Activated CD4-positive, alpha-beta T cell treated with anti-CD3 and anti-CD28 coated beads, Interleukin-2, amount 50 U/mL, for 1 hour (primary cell): ENCODE measurements around the gene APOB.

ENCODE experiments used
- DNase-seq: peaks from one replicate; pipeline ENCODE4 v3.0.0-alpha.2; 2020

The APOB gene, protein sequence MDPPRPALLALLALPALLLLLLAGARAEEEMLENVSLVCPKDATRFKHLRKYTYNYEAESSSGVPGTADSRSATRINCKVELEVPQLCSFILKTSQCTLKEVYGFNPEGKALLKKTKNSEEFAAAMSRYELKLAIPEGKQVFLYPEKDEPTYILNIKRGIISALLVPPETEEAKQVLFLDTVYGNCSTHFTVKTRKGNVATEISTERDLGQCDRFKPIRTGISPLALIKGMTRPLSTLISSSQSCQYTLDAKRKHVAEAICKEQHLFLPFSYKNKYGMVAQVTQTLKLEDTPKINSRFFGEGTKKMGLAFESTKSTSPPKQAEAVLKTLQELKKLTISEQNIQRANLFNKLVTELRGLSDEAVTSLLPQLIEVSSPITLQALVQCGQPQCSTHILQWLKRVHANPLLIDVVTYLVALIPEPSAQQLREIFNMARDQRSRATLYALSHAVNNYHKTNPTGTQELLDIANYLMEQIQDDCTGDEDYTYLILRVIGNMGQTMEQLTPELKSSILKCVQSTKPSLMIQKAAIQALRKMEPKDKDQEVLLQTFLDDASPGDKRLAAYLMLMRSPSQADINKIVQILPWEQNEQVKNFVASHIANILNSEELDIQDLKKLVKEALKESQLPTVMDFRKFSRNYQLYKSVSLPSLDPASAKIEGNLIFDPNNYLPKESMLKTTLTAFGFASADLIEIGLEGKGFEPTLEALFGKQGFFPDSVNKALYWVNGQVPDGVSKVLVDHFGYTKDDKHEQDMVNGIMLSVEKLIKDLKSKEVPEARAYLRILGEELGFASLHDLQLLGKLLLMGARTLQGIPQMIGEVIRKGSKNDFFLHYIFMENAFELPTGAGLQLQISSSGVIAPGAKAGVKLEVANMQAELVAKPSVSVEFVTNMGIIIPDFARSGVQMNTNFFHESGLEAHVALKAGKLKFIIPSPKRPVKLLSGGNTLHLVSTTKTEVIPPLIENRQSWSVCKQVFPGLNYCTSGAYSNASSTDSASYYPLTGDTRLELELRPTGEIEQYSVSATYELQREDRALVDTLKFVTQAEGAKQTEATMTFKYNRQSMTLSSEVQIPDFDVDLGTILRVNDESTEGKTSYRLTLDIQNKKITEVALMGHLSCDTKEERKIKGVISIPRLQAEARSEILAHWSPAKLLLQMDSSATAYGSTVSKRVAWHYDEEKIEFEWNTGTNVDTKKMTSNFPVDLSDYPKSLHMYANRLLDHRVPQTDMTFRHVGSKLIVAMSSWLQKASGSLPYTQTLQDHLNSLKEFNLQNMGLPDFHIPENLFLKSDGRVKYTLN (N-terminal part only)

DNA sequence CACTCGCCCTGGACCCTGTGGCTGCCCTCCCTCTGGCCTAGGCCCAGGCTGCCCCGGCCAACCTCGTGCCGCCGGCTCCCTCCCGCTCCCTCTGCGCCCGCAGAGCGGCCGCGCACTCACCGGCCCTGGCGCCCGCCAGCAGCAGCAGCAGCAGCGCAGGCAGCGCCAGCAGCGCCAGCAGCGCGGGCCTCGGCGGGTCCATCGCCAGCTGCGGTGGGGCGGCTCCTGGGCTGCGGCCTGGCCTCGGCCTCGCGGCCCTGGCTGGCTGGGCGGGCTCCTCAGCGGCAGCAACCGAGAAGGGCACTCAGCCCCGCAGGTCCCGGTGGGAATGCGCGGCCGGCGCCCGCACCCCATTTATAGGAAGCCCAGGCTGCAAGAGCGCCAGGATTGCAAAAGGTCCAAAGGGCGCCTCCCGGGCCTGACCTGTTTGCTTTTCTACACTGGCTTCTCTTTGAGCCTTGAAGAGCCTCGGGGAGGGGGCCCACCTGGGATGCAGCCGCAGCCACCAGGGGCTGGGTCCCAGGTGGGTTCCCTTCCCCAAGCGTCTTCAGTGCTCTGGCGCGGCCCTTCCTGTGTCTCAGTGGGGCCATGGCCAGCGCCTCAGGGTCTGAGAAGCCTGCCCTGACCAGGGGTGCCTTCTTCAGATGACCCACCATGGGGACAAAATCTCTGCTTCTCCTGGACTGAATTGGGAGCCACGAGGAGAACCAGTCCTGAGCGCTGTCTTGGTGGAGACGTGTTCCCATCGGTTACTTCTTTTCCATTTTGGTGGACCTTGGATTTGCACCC is at the start of gene APOB:
Gene APOB, minus strand, starts transcription at position 330 of the 789 bp plus-strand sequence. Its CDS starts 128 bp downstream, at position 202.
- DNase-seq: no peak

DNA sequence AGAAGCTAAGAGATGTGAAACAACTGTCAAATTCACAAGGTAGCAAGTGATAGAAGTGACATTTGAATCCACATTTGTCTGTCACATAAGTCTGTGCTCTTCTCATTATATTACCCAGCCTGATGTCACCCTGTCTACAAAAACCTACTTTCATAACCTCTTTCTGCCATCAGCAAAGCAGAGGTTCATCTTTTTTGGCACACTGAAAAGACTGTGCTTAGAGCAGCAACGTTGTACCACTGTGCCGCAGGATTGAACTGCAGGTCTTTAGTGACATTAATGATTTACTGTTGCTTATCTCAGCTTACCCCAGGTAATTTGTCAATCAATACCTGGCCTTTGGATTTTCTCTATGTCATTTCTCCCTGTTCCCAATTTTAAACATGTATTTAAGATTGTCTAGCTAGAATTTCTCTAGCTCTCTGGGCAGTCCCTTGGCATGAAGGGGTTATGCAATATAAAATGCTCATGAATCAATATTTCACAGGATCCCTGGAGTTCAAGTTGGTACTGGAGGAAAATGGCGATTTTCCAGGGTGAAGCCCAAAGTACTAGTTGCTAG is 48.5 kb upstream of the APOB start:
- DNase-seq: no peak

DNA sequence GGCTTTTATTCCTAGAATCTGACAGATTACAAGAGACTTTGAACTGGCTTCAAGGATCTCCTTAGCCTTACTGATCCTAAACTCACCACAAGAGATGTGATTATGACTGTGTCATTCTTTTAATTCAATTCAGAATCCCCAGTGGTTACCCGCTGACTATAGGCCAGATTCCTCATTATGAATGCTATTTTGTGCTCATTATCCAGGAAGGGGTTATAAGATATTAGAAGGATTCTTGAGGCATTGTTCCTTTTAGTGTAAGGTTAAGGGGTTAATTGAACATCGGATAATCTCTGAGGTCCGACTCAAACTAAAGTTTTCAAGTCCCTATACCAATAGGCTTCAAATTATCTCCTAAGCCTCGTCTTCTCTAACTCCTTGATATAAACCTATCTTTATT is 40.5 kb upstream of the APOB start:
- no peak for DNase-seq

DNA sequence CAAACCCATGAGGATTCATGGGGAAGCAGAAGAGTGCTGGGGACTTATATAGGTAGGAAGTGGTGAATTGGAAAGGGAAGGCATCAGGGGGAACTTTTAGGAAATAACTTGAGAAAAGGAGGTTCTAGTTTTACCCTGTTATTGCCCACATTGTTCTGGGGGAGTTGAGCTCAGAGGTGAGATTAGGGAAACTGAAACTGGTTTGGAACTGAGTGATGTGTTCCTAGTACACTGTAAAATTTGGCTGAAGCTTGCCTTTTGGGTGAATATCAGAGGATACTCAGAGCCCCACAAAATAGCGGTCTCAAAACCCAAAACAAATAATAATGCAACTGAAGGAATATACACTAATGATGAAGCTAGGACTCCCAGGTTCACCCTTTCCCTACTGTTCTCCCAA is 39.6 kb upstream of the APOB start:
- DNase-seq: no peak

DNA sequence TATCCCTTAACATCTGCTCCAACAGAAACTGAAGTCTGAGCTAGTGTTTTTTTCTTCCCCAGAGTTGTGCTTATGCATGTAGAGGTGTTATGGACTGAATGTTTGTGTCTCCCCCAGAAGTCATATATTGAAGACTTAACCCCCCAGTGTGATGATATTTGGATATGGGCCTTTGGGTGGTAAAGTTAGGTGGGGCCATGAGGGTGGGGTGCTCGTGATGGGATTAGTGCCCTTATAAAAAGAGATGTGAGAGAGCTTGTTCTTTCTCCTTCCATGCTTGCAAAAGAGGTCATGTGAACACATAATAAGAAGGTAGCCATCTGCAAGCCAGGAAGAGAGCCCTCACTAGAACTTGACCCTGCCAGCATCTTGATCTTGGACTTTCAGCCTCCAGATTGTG is 34.4 kb upstream of the APOB start:
- DNase-seq: no peak

DNA sequence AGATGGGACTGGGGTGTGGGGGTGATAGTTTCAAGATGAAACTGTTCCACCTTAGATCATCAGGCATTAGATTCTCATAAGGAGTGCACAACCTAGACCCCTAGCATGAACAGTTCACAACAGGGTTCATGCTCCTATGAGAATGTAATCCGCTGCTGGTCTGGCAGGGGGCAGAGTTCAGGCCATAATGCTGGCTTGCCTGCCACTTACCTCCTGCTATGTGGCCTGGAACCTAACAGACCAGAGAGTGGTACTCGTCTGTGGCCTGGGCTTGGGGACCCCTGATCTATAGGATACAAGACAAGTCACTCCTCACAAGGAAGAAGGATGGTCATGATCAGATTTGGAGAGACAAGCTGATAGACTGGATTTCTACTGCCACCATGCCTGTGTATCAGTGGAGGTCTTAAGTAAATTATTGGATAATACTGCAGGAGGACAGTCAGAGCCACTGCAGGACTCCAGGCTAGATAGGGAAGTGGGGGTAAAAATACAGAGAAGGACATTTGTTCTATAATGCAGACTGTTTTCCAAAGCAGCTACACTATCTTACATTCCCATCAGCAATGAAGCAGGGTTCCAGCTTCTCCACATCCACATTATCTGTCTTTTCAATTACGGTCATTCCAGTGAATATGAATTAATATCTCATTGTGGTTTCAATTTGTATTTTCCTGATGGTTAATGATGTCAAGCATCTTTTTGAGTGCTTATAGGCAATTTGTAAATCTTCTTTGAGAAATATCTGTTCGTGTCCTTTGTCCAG is 28.8 kb upstream of the APOB start:
- DNase-seq: no peak

DNA sequence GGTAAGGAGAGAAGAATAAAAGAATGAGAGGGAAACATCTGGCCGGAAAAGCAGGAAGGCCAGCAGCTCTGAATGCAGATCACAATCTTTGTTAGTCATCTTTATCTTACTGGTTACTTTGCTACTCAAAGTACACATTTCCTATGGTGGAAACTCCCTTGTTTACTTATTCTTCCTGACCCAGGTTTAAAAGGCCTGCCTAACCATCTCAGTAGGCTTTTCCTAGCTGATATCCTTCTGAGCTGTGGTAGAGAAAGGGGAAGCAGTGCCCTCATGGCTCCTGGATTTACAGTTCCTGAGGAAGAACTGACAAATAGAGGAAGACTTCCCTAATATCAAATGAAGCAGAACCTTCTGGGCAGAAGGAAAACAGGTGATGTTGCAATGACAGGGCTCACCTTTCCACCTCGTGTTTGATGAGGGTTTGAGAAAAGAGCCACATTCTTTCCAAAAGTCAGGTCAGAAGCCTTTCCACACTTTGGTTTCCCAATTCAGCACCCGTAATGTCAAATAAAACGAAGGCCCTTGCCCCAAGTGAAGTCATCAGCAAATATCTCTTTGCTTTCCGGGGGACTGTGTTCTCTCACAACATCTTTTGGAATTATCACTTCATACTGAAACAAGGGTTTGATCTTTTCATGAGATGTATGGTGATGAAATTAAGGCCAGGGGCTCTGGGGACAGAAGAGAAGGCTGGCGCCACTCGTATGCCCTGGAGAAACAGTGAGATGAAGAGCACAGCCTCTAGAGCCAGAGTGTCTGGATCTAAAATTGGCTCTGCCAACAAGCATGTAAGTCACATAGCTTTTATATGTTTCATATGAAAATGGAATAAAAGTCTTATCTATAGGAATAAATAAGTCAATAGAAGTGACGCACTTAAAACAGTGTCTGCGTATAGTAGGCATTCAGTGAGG is 26.7 kb upstream of the APOB start:
- no peak for DNase-seq

DNA sequence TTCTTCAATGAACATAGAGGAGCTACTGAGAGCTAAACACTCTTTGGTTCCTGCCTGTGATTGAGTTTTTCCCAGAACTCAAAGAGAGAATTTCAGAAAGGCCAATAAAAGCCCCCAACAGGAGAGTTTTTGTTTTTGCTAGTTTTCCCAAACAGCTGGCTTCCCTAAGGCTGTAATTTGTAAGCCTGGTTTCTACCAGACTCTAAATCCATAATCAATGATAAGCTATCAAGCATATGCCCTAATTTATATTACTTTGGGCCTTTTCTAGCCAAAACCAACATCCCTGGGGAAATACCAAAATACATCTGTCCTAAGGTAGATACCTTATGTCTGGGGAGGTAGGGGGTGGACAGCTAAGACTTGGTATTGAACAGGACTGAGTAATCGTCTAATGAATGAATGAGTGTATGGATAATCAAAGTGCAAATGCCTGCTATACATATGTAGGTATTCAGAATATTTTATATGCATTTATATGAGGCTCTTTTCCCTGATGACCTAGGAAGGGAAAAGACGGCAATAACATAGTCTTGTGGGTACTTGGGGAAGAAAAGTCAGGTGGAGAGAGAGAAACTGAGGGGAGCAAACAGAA is 26.0 kb upstream of the APOB start:
- no peak for DNase-seq

DNA sequence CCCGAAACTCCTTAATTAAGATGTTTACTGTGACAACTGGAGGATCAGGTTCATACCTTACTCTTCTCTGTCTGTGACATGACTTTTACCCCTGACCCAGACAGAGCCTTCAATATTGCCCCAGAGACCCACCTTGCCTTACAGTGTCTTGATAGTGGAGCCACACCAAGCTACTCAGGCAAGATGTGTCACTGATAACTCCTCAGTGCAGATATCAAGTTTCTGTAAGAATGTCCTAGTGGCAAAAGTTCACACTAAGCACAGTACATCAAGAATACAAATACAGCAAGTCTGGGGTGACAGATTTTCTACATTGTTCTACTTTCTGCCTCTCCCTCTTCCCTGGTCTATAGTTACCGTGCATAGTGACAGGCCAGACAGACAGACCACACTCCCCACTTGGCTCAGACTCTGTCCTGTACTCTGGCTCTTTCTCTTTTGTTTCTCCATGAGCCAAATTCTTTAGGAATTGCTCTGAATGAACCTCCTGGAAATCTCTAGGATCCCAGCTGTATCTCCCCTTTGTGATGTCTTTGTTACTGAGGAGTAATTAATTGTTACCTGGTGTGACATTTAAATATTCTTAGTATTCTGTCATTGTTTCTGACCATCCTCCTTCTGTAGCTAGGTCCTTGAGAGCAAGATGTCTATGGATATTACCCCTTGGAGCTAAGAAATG is 24.1 kb upstream of the APOB start:
- no peak for DNase-seq

DNA sequence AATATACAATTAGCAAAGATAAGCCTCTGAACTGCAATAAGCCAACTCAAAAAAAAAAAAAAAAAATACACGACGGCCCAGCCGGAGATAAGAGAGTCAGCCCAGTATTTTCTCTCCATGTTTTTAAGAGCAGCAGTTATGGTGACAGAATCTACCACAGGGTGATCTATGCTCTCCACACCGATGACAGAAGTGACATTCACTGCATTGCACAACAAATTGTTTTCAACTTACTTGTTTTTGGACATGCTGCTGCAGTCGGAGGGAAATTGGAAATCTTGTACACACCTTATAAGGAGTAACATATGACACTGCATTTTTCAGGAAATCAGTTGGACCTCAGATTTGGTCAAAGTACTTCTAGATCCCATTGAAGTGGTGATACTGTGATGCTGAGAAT is 23.3 kb upstream of the APOB start:
- DNase-seq: no peak

DNA sequence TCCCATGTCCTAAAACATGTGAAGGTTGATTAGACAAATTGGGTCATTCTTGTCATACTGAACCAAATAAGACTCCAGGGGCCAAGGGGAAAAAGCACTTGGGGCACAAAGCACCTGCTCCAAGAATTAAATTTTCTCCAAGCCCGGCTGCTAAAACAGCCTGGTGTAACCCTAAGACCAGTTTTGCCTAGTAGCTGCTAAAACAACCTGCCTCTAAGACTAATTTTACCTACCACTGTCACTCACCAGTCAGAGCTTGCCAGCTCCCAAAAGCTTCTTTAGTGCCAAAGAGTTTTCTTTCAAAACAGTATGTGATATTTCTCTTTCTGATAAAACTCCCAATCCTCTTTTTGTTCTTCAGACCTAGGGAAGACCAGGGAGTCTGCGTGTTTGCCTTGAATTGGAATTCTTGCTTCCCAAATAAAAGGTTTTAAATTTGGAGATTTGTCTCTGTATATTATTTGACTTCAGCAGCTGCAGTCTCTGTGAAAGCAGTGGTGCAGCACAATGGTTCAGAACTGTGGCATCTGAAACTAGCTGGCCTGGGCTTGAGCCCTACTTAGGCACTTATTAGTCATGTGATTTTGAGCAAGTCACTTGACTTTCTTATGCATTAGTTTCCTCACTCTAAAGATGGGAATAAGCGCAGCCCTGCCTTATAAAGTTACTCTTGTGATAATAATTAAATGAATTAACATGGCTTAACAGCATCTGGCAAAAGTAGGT is 16.2 kb upstream of the APOB start:
- no peak for DNase-seq

DNA sequence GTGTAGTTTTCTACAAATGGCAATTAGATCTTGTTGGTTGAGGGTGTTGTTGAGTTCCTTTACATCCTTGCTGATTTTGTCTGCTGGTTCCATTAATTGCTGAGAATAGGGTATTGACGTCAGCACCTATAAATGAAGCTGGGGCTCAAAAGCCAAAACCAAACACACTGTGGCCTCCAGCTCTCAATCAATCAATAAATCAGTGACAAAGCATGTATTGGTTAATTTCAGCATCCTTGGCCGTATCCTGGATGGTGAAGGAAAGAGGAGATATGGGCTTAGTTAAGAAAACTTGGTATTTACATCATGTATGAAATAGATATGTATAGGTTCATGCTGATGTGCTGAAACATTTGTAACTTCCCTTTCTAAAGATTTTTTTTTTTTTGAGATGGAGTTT is 13.2 kb upstream of the APOB start:
- DNase-seq: no peak

DNA sequence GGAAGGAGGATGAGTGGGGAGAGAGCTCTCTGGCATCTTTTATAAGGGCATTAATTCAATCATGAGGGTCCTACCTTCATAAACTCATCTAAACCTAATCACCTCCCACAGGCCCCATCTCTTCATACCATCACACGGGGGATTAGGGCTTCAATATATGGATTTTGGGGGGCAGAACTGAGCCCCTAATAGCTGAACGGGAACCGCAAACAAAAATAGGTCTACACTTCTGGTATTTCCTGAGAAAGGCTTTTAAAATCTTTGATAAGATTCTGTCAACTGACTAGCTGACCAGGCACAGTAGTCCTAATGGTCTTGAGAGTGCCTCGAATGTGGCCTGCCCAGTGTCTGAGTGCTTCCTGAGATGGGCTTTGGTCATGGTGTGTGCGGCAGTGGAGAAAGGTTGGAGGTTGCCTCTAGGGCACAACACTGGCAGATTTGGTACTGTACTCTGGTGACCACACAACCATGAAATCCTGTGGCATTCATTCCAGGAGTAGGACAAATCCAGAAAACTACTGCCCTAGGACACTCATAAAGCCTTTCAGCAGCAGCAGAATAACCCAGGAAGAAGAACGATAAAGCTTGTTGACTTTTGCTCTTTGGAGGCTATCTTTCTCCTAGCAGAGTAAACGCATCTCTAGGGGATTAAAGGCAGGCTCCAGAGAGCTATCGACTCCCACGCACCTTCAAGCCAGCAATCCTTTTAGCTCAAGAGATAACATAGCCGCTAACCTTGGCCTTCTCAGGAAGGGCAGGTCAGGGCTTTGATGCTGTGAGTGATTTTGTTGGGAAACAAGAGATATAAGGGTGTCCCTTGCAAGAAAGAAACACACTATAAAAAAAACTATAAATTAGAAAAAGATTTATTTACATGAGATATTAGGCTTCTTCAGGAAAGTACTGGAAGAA is 12.3 kb upstream of the APOB start:
- no peak for DNase-seq

DNA sequence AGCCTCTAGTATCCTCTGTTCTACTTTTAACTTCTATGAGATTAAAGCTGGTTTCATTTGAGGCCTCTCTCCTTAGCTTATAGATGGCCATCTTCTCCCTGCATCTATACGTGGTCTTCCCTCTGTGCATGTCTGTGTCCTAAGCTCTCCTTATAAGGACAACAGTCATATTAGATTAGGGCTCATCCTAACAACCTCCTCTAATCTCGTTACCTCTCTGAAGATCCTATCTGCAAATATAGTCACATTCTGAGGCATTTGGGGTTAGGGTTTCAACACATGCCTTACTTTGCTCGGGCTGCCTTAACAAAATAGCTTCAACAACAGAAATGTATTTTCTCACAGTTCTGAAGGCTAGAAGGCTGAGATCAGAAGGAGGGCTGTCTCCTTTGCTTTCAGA is 11.6 kb upstream of the APOB start:
- no peak for DNase-seq

DNA sequence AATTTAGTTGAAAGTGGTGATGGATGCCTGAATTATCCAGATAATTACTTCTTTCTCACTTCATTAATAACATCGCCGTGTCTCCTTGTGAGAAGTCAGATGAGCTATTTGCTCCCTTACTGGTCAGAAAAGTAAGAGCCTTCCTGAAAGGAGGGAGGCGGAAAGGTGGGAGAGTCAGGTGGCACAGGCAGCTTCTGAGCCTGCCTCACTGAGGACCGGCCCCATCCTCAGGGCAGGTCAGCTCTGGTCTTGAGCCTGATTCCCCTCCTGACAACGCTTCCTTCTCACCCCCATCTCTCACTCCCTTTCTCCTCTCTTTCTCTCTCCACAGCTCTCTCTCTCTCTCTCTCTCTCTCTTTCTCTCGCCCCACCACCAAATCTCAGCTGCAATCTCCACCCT is 10.1 kb upstream of the APOB start:
- DNase-seq: no peak

DNA sequence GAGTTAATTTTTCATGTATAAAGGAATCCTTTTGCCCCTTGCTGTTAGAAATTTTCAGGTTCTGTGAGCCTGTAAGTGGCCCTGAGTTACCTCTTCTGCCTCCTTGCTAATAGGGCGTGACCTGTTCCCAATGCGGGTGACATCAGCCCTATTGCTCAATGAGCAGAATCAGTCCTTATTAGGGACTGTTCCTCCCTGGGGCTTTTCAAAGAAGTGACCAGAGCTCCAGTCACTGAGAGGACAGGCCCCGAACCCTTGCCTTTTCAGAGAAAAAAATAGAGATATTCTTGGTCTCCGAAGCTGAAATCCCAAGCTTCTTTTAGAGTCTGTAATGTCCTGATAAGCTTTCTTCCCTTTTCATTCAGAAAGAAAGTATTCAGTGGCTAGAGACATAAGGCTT is 8.2 kb upstream of the APOB start:
- DNase-seq: no peak

DNA sequence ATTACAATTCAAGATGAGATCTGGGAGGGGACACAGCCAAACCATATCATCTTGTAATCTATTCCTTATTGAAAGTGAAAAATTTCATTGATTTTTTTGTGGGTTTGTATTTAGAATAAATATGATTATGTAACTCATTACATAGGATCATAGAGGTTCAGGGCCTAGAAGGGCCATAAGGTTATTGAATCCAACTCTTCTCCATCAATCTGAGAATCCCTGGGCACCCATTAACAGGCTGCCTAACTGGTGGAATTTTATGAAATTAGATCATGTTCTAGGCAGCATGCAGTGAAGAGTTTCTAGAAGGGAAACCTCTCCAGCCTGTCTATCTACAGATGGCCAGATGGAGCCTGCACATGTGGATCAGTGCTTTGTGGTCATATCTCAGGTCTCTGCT is 6.3 kb upstream of the APOB start:
- no peak for DNase-seq
